Measurements from ENCODE around the gene BCAS3.

- TF ChIP-seq, protein P1, sequence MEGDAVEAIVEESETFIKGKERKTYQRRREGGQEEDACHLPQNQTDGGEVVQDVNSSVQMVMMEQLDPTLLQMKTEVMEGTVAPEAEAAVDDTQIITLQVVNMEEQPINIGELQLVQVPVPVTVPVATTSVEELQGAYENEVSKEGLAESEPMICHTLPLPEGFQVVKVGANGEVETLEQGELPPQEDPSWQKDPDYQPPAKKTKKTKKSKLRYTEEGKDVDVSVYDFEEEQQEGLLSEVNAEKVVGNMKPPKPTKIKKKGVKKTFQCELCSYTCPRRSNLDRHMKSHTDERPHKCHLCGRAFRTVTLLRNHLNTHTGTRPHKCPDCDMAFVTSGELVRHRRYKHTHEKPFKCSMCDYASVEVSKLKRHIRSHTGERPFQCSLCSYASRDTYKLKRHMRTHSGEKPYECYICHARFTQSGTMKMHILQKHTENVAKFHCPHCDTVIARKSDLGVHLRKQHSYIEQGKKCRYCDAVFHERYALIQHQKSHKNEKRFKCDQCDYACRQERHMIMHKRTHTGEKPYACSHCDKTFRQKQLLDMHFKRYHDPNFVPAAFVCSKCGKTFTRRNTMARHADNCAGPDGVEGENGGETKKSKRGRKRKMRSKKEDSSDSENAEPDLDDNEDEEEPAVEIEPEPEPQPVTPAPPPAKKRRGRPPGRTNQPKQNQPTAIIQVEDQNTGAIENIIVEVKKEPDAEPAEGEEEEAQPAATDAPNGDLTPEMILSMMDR (IDR thresholded peaks at IDR 0.05): no peak
- TF ChIP-seq EP300 (IDR thresholded peaks at IDR 0.05; ENCODE audit: low read depth) (no peak), POLR2AphosphoS5 (IDR thresholded peaks at IDR 0.05) (no peak), POLR2A (IDR thresholded peaks at IDR 0.05) (no peak)
These were observed 626.1 kb downstream of the BCAS3 start for GRCh38 chr17:61303817-61304096.

All from transverse colon (tissue), 4 donors.